ENCODE data around the gene PCBP1.

DNA sequence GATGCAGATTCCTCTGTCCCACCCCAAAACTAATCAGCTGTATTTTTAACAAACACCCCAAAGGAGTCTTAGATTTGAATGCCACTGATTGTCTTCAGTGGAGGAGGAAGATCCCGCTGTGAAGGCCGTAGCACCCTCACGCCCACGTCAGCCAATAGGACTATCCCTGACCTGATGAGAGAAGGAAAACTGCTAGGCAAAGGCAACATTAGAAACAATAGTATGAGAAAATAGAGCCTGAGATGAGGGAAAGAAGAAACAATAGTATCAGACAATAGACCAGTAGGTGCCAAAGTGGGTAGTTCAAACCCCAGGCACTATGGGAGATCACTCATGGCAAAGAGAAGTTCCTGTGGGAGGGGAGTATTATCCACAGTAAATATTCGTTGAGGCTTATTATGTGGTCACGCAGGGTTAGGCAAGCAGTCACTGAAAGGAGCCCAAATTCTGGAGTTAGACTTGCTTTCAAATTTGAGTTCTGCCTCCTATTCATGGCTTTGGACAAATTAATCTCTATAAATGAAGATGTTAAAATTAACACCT lies 2.8 kb downstream of the PCBP1 start:
- TF ChIP-seq, protein P1, sequence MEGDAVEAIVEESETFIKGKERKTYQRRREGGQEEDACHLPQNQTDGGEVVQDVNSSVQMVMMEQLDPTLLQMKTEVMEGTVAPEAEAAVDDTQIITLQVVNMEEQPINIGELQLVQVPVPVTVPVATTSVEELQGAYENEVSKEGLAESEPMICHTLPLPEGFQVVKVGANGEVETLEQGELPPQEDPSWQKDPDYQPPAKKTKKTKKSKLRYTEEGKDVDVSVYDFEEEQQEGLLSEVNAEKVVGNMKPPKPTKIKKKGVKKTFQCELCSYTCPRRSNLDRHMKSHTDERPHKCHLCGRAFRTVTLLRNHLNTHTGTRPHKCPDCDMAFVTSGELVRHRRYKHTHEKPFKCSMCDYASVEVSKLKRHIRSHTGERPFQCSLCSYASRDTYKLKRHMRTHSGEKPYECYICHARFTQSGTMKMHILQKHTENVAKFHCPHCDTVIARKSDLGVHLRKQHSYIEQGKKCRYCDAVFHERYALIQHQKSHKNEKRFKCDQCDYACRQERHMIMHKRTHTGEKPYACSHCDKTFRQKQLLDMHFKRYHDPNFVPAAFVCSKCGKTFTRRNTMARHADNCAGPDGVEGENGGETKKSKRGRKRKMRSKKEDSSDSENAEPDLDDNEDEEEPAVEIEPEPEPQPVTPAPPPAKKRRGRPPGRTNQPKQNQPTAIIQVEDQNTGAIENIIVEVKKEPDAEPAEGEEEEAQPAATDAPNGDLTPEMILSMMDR (IDR thresholded peaks at IDR 0.05), result no peak
- no peak for TF ChIP-seq POLR2A (IDR thresholded peaks at IDR 0.05)
